Mucosa of rectum (tissue), 2 donors: ENCODE results near the gene NFIC.
"Not testable (repeated sequence)": the region's sequence is repeated elsewhere in the genome, so short reads cannot be mapped to it uniquely, and the experiment has no call there.

Experiments
- H3K27ac ChIP-seq, 2 donors: one replicate each; pipeline ENCODE4 v1.7.0; 2013; ENCODE audit warnings: inconsistent platforms in 2 of 2, low read depth in 2 of 2, low read length in 2 of 2
- H3K27me3 ChIP-seq, 2 donors: one replicate each; pipeline ENCODE4 v1.7.0; 2013; ENCODE audit warnings: low read length in 2 of 2; ENCODE audit not compliant: control insufficient read depth in 2 of 2, insufficient read depth in 2 of 2
- H3K36me3 ChIP-seq, 2 donors: one replicate each; pipeline ENCODE4 v1.7.0; 2013; ENCODE audit warnings: low read length in 2 of 2; ENCODE audit not compliant: control insufficient read depth in 2 of 2, insufficient read depth in 2 of 2
- H3K4me1 ChIP-seq, 2 donors: one replicate each; pipeline ENCODE4 v1.7.0; 2013; ENCODE audit warnings: low read length in 2 of 2, mild to moderate bottlenecking in 1 of 2; ENCODE audit not compliant: control insufficient read depth in 2 of 2, insufficient read depth in 2 of 2
- H3K4me3 ChIP-seq, 2 donors: one replicate each; pipeline ENCODE4 v1.7.0; 2013; ENCODE audit warnings: low read length in 2 of 2
- H3K9ac ChIP-seq, 2 donors: one replicate each; pipeline ENCODE4 v1.7.0; 2013; ENCODE audit warnings: low read length in 2 of 2, low read depth in 1 of 2, mild to moderate bottlenecking in 1 of 2
- H3K9me3 ChIP-seq, 2 donors: one replicate each; pipeline ENCODE4 v1.7.0; 2013; ENCODE audit warnings: low read length in 2 of 2; ENCODE audit not compliant: control insufficient read depth in 2 of 2
- donor health status: healthy.
- donor health status: Normal muscosa, but diverticular disease.

Gene NFIC

GRCh38 chr19:3440082-3440481 lies 73.7 kb downstream of the NFIC start:
- no peak overlapping the region for H3K9ac ChIP-seq
- H3K4me1 ChIP-seq: peaks cover 4% of the 10 kb centered on the region in 2 donors
- H3K36me3 ChIP-seq: peaks cover 8 to 15% of the 10 kb centered on the region in 2 donors
- H3K27me3 ChIP-seq: no peaks in the 10 kb centered on the region
- H3K4me3 ChIP-seq: no peak overlapping the region
- H3K27ac ChIP-seq: no peak overlapping the region
- no peaks in the 10 kb centered on the region for H3K9me3 ChIP-seq

- H3K9me3 ChIP-seq: no peaks in the 10 kb centered on the region
- H3K36me3 ChIP-seq: peaks cover 8 to 15% of the 10 kb centered on the region in 2 donors
- H3K9ac ChIP-seq: no peak overlapping the region
- H3K4me1 ChIP-seq: no peaks in the 10 kb centered on the region
- no peaks in the 10 kb centered on the region for H3K27me3 ChIP-seq
- no peak overlapping the region for H3K27ac ChIP-seq
- H3K4me3 ChIP-seq: no peak overlapping the region
Measured at GRCh38 chr19:3441089-3441985, 75.0 kb downstream of the NFIC start.

- H3K27ac ChIP-seq: no peak overlapping the region
Measured at GRCh38 chr19:3441986-3442329, 75.6 kb downstream of the NFIC start.

GRCh38 chr19:3442487-3443071 lies 76.2 kb downstream of the NFIC start:
- Histone ChIP-seq H3K27ac (no peak overlapping the region), H3K4me1 (no peaks in the 10 kb centered on the region), H3K9me3 (no peaks in the 10 kb centered on the region), H3K9ac (no peak overlapping the region), H3K4me3 (no peak overlapping the region), H3K27me3 (no peaks in the 10 kb centered on the region), H3K36me3 (peaks cover 8 to 12% of the 10 kb centered on the region in 2 donors)

More at GRCh38 chr19:3441986-3442329, 75.6 kb downstream of the NFIC start:
- Histone ChIP-seq H3K9ac (no peak overlapping the region), H3K9me3 (no peaks in the 10 kb centered on the region), H3K27me3 (no peaks in the 10 kb centered on the region), H3K4me1 (no peaks in the 10 kb centered on the region), H3K36me3 (peaks cover 8 to 12% of the 10 kb centered on the region in 2 donors), H3K4me3 (no peak overlapping the region)

DNA sequence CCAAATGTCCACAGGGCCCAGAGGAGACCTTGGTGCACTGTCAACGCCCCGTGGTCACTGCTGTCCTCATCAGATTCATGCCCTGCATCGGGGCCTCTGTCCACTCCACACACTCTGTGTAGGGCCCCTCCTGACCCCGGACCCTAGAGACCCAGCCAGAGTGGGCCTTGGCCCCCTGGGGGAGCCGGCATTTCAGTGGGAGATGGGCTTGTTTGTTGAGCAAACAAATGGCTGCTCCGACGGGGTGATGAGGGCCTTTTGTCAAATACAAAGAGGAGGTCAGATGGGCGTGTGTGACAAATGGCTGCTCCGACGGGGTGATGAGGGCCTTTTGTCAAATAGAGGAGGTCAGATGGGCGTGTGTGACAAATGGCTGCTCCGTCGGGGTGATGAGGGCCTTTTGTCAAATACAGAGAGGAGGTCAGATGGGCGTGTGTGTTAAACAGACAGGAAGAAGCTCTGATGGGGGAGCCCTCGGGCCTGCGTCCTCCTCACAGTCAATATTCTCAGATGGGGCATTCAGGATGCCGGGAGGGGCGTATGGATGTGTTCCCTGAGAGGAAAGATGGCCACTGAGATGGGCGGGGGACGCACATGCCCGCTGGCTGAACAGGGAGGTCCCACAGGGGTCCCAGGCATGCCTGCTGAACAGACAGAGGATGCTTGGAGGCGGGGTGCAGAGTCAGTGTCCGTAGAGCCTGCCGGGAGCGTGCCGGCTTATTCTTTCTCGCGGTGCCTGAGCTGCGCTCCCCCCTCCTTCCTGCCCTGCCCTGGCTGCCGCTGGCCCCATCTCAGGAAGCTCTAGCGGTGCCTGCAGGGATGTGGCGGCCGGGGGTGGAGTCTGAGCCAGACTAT lies 77.7 kb downstream of the NFIC start:
- Histone ChIP-seq H3K4me3 (no peak overlapping the region), H3K27ac (peak overlapping the region in 1 of 2 donors; percentile 15), H3K9ac (no peak overlapping the region)

DNA sequence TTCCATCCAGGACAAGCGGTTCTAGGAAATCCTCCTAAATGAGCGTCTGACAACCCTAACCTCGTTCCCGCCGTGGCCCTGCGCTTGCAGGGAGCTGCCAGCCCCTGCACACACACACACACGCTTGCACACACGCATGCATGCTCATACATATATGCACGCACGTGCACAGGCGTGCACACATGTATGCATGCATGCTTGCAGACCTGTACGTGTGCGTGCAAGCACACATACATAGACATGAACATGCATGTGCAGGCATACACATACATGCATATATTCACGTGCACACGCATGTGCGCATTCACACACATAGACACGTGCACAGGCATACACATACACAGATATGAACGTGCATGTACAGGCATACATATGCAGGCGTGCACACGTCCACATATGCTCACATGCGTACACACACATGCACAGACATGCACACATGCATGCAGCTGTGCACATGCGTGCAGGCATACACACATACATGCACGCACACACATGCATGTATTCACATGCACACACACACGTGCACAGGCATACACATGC lies 78.4 kb downstream of the NFIC start:
- Histone ChIP-seq H3K36me3 (peaks cover 9 to 11% of the 10 kb centered on the region in 2 donors), H3K9me3 (no peaks in the 10 kb centered on the region), H3K27me3 (no peaks in the 10 kb centered on the region), H3K4me1 (no peaks in the 10 kb centered on the region), H3K9ac (no peak overlapping the region), H3K27ac (no peak overlapping the region), H3K4me3 (no peak overlapping the region)

More for the DNA sequence above, 77.7 kb downstream of the NFIC start:
- Histone ChIP-seq H3K9me3 (no peaks in the 10 kb centered on the region), H3K36me3 (peaks cover 9 to 11% of the 10 kb centered on the region in 2 donors), H3K27me3 (no peaks in the 10 kb centered on the region), H3K4me1 (no peaks in the 10 kb centered on the region)

GRCh38 chr19:3446657-3447056 lies 80.3 kb downstream of the NFIC start:
- not testable (repeated sequence) for H3K4me3 ChIP-seq, H3K9me3 ChIP-seq, H3K4me1 ChIP-seq, H3K27ac ChIP-seq, H3K27me3 ChIP-seq, H3K9ac ChIP-seq
- H3K36me3 ChIP-seq: peaks cover 6 to 11% of the 10 kb centered on the region in 2 donors

DNA sequence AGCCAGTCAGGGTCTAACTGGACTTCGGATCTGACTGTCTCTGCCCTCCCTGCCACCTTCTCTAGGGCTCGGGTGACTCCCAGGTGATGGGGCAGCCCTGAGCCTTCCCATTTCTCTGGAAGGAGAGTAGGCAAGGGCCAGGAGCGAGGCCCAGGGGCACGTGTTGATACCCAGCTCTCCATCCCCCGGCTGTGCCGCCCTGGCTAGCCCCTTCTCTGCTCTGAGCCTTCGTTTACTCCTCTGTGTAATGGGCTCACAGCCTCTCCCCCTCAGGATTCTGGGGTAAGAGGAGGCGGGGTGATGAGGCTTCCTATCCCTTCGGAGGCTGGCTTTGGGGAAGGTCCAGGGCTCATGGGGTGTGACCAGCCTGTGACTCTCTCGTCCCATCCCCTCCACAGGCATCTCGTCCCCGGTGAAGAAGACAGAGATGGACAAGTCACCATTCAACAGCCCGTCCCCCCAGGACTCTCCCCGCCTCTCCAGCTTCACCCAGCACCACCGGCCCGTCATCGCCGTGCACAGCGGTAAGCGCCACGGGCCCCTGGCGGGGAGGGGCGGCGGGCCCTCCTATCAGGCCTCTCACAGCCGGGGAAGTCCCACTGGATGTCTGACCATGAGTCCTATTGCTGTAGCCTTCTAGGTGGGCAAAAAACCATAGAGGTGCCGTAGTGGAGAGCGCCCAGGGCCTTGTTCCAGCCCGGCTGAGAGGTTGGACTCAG lies 82.4 kb downstream of the NFIC start:
- Histone ChIP-seq H3K27ac (no peak overlapping the region), H3K9me3 (no peaks in the 10 kb centered on the region), H3K27me3 (no peaks in the 10 kb centered on the region), H3K4me3 (no peak overlapping the region), H3K9ac (no peak overlapping the region), H3K4me1 (no peaks in the 10 kb centered on the region), H3K36me3 (peaks cover 14 to 18% of the 10 kb centered on the region in 2 donors)

DNA sequence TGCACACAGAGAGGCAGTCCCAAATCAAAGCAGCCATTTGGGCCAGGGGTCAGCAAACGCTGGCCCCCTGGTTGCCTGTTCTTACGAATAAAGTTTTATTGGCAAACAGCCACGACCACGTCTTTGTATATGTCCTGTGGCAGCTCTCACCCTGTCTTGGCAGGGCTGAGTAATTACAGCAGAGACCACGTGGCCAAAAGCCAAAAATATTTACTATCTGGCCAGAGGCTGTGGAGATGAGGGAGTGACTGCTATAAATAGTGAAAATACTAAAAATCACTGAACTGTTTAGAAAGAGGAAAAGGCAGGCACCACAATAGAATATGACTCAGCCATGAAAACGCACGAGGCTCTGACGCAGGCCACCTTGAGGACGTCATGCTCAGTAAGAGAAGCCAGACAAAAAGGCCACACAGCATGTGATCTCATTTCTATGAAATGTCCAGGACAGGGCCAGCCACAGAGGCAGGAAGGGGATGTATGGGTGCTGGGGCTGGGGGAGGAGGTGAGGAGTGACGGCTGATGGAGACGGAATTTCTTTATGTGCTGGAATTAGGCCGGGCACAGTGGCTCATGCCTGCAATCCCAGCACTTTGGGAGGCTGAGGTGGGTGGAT lies 84.5 kb downstream of the NFIC start:
- Histone ChIP-seq H3K27me3 (no peaks in the 10 kb centered on the region), H3K9ac (no peak overlapping the region), H3K36me3 (peaks cover 18 to 21% of the 10 kb centered on the region in 2 donors), H3K4me1 (no peaks in the 10 kb centered on the region), H3K4me3 (no peak overlapping the region), H3K9me3 (no peaks in the 10 kb centered on the region), H3K27ac (peak overlapping the region; percentile 29 to 32)
